ENCODE measurements around the gene RAD51B.

- TF ChIP-seq CTCF (conservative IDR thresholded peaks at IDR 0.05 in 1 of 2, IDR thresholded peaks at IDR 0.05 in 1 of 2; ENCODE audit: low read depth in 1 of 2, low read length in 2 of 2), result no peak
- TF ChIP-seq EZH2 (IDR thresholded peaks at IDR 0.05; ENCODE audit: low read length, missing control alignments), result no peak
Observed at GRCh38 chr14:68658029-68658509, 838.5 kb downstream of the RAD51B start.
